ACHN (cell line): ENCODE measurements around the gene WDFY4.

Experiments
- DNase-seq: peaks from one replicate; pipeline ENCODE4 v3.0.0-alpha.2; 2015
- in situ Hi-C: cut with HindIII; loops from 2 replicates; pipeline ENCODE4 v1.10.0; 2017; ENCODE audit warnings: low sequenced_read_pairs, low pct_ligation_motif_present, low pct_unique_long_range_greater_than_20kb

Gene WDFY4

DNA sequence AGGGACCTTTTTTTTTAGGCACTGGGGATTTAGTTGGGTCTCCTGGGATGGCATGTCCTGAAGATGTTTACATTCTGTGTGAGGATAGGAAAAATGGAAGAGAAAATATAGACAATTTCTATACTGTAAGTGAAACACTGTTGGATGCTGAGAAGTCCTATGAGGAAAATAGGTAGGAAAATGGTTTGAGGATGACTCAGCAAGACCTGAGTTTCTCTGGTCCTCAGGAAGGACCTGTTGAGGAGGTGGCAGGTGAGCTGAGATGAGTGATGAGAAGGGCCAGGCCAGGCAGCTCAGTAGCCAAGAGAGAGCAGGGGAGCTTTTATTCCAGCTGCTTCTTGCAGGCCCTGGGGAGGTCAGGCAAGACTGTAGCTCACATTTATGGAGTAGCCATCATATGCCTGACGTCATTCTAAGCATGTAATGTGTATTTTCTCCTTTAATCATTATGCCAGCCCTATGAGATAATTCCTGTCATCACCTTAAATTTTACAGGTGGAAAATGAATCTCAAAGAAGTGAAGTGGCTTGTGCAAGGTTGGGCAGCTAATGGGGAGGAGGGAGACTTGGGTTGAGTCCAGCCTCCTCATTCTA, 274.0 kb downstream of the WDFY4 start:
- in situ Hi-C loops: no loop called here
- DNase-seq: no peak

DNA sequence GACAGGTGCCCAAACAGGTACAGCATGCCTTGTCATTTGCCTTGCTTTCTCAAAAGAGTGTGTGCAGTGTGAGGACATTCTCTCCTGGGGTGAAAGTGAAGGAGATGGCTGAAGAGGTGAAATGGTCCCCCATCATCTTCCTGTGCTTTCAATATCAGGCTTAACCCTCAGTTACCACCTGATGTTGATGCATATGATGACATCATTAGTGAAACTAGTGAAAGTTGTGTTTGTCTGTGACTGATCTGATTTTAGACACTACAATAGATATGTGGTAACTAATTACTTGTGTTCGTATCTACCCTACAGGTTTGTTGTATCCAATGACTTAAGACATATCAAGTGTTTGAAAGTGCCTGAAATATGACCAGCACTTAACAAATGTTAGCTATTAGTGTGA, 279.4 kb downstream of the WDFY4 start:
- in situ Hi-C loops: no loop called here
- no peak for DNase-seq

DNA sequence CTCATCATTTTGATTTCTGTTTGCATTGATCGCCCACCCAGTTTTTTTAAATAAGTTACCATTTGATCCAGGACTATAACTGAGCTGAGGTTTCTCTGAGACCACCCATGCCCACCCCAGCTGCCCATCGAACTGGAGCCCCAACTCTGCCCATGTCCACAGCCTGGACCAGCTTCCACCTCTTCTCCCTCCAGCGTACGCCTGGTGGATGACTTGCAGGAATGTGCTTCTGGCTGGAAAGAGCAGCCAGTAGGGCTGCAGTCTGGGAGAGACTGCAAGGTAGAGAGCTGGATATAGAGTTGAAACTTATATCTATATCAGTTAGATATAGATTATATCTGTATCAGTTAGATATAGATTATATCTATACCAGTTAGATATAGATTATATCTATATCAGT, 280.8 kb downstream of the WDFY4 start:
- in situ Hi-C loops: no loop called here
- no peak for DNase-seq

DNA sequence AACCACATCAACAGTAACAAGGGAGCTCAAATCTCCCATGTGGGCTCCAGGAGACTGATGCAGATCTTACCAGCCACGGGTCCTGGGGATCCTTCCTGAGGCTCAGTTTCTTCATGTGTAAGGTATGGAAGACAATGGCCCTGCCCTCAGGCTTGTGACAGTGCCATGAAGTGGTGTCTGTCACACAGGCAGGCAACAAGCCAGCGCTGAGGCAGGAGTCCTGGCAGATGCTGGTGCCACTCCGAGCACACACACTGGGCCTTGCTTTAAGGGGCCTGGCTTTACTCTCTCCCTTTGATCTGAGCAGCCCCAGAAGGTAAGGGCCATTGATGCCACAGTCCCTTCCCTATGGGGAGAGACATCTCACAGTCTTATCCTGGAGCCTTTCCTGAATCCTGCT, 283.4 kb downstream of the WDFY4 start:
- no peak for DNase-seq
- in situ Hi-C loops: no loop called here

DNA sequence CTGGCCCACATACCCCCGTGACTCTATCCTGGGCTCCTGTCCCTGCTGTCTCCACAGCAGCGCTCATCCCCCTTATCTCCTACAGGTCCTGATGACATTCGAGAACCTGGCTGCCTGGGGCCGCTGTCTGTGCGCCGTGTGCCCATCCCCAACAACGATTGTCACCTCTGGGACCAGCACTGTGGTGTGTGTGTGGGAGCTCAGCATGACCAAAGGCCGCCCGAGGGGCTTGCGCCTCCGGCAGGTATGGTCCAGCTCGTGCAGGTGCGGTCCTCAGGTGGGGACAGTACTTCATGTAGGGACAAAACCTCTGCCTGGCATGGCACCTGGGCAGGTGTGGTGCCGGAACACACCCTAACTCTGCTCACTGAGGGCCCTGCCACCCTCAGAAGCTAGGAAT, 285.4 kb downstream of the WDFY4 start:
- DNase-seq: no peak
- in situ Hi-C loops: no loop called here

DNA sequence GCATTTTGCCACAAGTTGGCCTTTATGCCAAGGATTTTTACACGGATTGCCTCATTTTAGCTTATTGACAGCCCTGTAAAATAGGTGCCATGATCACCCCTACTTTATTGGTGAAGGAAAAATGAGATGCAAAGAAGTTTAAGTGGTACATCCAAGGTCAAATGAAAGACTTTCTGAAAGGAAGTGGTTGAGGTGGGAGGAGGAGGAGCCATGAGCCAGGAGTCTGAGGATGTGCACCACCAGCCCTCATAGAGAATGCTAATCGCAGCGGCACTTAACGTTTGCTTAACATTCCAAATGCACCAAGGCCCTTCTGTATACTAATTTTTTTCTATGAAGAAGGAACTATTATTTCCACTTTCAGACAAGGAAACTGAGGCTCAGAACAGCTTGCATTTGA, 286.0 kb downstream of the WDFY4 start:
- DNase-seq: no peak

DNA sequence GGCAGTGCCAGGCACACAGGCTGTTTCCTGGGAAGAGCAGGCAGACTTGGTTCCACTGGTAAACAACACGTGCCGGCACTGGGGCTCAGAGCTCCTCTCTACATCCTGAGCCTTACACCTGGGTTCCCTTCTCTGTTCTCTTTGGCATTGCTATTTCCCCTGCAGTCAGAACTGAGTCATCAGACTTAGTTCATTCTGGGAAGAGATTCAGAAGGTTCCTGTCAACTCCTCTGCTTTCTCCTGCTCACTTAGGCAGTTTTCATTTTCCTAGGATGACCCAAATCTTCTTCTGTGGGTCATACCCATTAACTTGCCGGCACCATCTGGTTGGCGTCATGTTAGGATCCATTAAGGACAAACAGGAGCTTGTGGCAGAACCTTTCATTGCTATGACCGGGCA, 288.4 kb downstream of the WDFY4 start:
- no peak for DNase-seq
- in situ Hi-C loops: no loop called here

More for the DNA sequence above, 286.0 kb downstream of the WDFY4 start:
- in situ Hi-C loops: no loop called here

DNA sequence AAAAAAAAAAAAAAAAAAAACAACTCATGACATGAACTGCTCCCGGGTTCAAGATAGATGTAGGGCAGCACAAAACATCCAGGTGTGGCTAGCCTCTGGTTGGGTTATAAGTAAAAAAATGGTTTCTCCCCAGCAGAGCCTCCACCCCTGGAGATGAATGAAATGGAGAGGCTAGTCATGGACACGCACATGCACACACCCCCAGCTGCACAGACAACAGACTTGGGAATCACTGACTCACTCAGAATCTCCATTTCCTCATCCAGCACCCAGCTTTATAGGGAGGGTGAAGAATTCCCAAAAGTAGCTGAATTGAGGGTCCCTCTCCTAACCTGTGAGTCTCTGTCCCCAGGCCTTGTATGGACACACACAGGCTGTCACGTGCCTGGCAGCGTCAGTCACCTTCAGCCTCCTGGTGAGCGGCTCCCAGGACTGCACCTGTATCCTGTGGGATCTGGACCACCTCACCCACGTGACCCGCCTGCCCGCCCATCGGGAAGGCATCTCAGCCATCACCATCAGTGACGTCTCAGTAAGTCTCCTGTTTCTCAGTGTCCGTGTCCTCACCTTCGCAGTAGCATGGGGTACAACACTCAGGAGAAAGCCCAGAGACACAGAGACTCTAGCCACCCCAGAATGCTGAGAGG, 290.0 kb downstream of the WDFY4 start:
- in situ Hi-C loops: no loop called here
- DNase-seq: no peak

DNA sequence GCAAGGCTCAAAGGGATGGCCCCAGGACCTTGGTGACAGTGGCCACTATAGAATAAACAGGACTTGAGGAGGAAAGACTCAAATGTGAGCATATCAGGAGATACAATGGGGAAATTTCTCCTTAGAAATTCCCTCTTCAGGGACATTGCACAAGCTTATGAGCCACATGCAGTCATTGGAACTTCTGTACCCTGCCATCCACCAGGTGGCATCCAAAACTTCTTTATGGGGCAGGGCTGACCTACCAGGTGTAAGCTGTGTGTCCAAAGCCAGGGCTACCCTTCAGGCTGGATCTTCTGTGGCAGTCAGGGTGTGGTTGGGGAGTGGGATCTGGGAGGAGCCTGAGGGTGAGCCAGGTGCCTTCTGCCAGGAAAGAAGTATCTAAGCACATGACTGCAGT, 291.5 kb downstream of the WDFY4 start:
- in situ Hi-C loops: no loop called here

DNA sequence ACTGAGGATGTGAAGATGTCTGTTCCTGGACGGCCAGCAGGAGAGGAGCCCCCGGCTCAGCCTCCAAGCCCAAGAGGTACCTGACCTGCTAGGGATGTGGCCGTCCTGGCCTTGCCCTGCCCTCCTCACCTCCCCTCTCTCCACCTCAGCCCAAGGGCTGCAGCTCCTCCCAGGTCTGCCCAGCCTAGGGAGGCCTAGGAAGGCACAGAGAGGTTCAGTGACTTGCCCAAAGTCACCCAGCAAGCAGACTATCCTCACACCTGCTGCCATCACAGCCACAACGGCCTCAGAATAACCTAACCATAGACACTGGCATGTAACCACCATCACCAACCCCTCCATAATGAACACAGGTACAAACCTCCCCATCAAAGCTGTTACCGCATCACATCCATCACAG, 293.6 kb downstream of the WDFY4 start:
- DNase-seq: no peak
- in situ Hi-C loops: no loop called here

More for the DNA sequence above, 291.5 kb downstream of the WDFY4 start:
- peak; percentile 21 for DNase-seq

DNA sequence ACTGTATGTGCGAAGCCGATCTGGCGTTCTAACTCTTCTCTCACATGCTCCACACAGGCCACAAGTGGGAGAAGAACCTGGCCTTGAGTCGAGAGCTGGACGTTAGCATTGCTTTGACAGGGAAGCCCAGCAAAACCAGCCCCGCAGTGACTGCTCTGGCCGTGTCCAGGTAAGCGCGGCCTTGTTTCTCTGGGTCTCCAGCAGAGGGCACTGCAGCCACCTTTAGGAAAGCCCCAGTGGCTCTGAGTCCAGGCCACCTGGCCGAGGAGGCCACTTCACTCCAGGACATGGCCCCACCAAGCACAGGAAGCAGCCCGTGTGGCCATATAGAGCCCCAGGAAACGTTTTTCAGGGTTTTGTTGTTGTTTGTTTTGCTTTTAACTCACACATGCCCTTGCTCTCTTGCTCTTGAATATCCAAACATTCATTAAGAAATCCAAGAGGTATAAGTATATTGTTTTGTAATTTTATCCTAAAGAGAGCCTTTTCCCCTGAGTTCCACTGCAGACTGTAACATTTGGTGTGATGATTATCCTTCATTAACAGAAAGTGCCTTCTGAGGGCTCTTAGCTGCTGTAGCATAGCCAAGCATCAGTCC, 296.7 kb downstream of the WDFY4 start:
- in situ Hi-C loops: no loop called here
- peak; percentile 55 for DNase-seq

DNA sequence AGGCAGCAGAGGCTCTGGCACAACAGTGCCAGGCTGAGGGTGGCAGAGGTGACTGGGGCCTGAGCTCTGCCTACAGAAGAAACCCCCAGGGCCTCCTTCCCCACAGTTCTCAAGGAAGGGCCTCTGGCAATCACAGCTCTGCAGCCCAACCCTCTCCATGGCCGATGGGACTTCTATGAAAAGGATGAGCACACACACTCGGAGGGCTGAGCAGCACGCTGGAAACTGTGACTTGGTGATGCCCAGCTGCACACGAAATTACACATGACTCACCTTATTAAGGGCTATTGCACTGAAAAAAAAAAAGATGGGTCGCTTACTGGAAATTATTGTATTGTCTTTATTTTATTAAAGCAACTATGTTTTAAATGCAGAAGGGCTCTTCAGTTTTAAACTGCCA, 297.9 kb downstream of the WDFY4 start:
- in situ Hi-C loops: no loop called here
- DNase-seq: no peak

DNA sequence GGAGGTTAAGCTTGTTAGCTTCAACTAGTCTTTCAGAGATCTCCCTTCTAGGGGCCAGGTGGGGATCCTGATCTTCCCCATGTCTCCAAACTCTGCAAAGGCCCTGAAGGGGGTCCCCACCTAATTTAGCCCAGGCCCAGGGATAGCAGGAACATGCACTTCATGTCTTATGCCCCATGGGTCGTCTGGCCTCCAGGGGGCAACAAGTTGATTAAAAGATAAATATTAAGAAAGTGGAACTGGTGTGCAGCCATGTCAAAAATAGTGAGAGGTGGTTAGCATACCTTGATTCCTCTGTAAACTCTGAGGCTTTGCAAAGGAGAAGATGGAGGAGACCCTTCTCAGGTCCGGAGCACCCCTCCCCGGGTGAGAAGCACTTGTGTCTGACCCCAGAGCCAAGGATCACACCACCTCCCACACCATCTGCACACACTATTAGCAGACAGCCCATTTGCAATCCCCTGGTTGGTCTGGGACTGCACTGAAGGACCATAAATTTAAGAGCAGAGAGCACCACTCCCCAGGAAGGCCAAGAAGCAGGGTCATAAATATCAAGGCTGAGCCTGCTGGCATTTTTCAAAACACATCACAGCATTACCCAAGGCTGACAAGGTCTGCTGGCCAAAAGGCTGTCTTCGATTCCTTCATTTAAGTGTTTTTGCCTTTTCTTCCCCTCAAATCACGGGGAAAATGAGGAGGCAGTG, 299.1 kb downstream of the WDFY4 start:
- in situ Hi-C loops: no loop called here
- DNase-seq: no peak

DNA sequence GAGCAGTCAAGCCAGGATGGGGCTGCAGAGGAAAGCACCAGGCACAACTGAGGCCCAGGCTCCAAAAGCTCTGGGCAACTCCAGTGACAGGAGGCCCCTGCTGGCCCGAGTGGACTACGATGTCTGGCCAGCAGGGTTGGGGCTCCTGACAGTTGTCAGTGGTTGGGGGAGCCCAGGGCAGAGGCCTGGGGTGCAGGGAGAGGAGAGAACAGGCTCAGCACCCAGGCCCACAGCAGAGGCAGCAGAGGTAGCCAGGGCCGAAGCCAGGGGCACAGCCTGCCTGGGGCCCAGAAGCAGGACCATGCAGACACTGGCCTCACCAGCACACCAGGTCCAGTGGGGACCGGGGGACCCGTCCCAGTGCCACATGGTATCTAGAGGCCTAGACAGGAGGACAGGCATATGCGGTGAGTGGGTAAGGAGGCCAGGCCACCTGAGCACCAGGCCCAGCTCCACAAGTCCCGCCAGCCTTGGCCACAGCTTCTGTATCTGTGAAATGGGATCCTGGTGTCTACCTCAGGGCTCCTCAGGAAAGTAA, 301.0 kb downstream of the WDFY4 start:
- in situ Hi-C loops: no loop called here
- no peak for DNase-seq

DNA sequence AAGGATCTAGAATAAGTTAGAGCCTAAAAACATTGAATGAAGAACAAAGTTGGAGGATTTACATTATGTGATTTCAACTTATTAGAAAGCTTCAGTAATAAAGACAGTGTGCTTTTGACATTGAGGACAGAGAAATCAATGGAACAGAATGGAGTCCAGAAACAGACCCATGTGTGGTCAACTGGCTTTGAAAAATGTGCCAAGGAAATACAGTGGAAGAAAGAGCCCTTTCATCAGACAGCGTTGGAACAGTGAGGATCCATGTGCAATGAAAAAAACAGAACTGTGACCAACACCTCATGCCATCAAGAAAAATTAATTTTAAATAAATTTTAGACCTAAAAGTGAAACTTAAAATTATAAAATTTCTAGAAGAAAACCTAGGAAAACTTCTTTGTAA, 305.6 kb downstream of the WDFY4 start:
- in situ Hi-C loops: no loop called here
- no peak for DNase-seq

DNA sequence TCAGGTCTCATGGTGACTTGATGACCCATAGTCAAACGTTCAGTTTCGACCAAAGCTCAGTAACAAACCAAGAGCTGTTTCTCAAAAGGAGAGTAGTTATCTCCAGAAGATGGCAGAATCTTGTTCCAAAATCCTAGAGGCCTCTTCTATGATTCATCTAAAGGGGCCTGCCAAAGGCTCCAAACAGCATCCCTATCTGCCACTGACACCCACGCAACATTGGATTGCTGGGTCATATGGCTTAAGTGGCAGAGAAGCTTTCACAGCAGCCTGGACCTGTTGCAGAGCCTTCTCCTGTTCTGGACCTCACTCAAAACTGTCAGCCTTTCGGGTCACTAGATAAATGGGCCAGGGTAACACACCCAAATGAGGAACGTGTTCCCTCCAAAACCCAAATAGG, 309.0 kb downstream of the WDFY4 start:
- in situ Hi-C loops: no loop called here

DNA sequence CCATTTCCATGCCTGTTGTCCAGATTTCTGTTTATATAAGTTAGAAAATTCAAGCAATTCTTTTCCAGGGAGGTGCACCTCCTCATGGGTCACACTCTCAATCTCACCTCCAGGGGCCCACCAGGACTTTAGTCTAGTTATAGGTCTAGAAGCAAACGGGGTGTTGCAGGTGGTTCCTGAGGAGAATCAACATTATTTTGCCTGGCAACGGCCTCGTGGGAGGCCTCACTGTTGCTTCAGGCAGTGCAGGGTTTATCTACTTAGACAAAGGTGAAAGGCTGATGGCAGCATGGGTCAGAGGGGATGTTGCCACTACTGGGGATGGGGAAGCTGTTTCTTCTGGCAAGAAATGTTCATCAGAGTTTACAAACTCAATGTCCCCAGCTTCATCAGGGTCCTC, 311.7 kb downstream of the WDFY4 start:
- no peak for DNase-seq
- in situ Hi-C loops: no loop called here

More for the DNA sequence above, 309.0 kb downstream of the WDFY4 start:
- DNase-seq: no peak

DNA sequence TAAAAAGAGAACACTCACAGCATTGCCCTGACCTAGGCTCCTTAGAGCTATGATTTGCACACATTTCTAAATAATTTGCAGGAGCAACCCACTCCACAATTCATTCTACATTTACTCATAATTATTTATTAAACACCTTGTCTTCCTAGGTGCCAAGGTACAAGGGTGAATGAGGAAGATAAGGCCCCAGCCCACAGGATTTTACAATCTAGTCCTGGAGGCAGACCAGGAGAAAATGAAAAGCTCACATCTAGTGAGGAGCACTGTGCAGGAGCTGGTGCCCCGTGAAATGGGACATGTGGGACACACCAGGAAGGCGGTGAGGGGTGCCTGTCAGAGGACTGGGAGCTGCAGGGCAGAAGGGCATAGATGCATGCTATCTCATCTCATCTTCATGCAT, 314.7 kb downstream of the WDFY4 start:
- in situ Hi-C loops: no loop called here
- DNase-seq: no peak
